Measurements from ENCODE around the gene AKAP6. TPM values are rescaled to one million over a fixed set of nuclear protein-coding genes. Genes with fewer than 3 reads are reported as not detected.

The AKAP6 gene
- total RNA-seq, 1 experiment from 2014 or later, result 2.3 TPM

- intact Hi-C loops (cut with micrococcal nuclease), result no loop called here
- POLR2A ChIA-PET, result no interaction called here
- no peak for DNase-seq (ENCODE audit: unreplicated experiment)
- Mint-ChIP-seq H3K36me3 (ENCODE audit: insufficient read depth, unreplicated experiment) (no peaks in the 10 kb centered on the region), H3K9me3 (ENCODE audit: unreplicated experiment) (peaks cover 7% of the 10 kb centered on the region), H3K27me3 (ENCODE audit: insufficient read depth, unreplicated experiment) (no peaks in the 10 kb centered on the region), H3K4me1 (ENCODE audit: insufficient read depth, unreplicated experiment) (peaks cover under 1% of the 10 kb centered on the region), H3K4me3 (ENCODE audit: unreplicated experiment) (no peak overlapping the region), H3K27ac (ENCODE audit: low read depth, unreplicated experiment) (no peak overlapping the region)
- BruUV-seq (replicated peaks), result no TSS peak
- CTCF ChIA-PET, result no interaction called here
- no peak for TF ChIP-seq CTCF (IDR thresholded peaks at IDR 0.05; ENCODE audit: unreplicated experiment)
Observed at GRCh38 chr14:32354716-32355115, 25.6 kb downstream of the AKAP6 start.

GRCh38 chr14:32358781-32359180 is 29.7 kb downstream of the AKAP6 start:
- Mint-ChIP-seq H3K4me3 (ENCODE audit: unreplicated experiment) (no peak overlapping the region), H3K27me3 (ENCODE audit: insufficient read depth, unreplicated experiment) (no peaks in the 10 kb centered on the region), H3K27ac (ENCODE audit: low read depth, unreplicated experiment) (no peak overlapping the region), H3K9me3 (ENCODE audit: unreplicated experiment) (peaks cover 7% of the 10 kb centered on the region), H3K36me3 (ENCODE audit: insufficient read depth, unreplicated experiment) (no peaks in the 10 kb centered on the region), H3K4me1 (ENCODE audit: insufficient read depth, unreplicated experiment) (peaks cover 6% of the 10 kb centered on the region)
- intact Hi-C loops (cut with micrococcal nuclease), result no loop called here
- CTCF ChIA-PET, result no interaction called here
- BruUV-seq (replicated peaks), result no TSS peak
- POLR2A ChIA-PET, result interaction anchor here (0.7 kb wide), 1 partner anchor 9 kb away, joined by 3 read pairs; no protein-coding TSS in a partner anchor
- no peak for TF ChIP-seq CTCF (IDR thresholded peaks at IDR 0.05; ENCODE audit: unreplicated experiment)
- DNase-seq (ENCODE audit: unreplicated experiment), result no peak

- POLR2A ChIA-PET, result interaction anchor here (1.0 to 1.1 kb wide), 2 partner anchors 10 to 11 kb away, joined by 3 read pairs; no protein-coding TSS in a partner anchor
- CTCF ChIA-PET, result interaction anchor here (0.9 kb wide), 2 partner anchors 12 to 108 kb away, joined by 3 read pairs; no protein-coding TSS in a partner anchor
- no peak for DNase-seq (ENCODE audit: unreplicated experiment)
- intact Hi-C loops (cut with micrococcal nuclease), result no loop called here
- Mint-ChIP-seq H3K36me3 (ENCODE audit: insufficient read depth, unreplicated experiment) (no peaks in the 10 kb centered on the region), H3K4me3 (ENCODE audit: unreplicated experiment) (no peak overlapping the region), H3K4me1 (ENCODE audit: insufficient read depth, unreplicated experiment) (peaks cover 17% of the 10 kb centered on the region), H3K9me3 (ENCODE audit: unreplicated experiment) (no peaks in the 10 kb centered on the region), H3K27ac (ENCODE audit: low read depth, unreplicated experiment) (no peak overlapping the region), H3K27me3 (ENCODE audit: insufficient read depth, unreplicated experiment) (no peaks in the 10 kb centered on the region)
- BruUV-seq (replicated peaks), result no TSS peak
- no peak for TF ChIP-seq CTCF (IDR thresholded peaks at IDR 0.05; ENCODE audit: unreplicated experiment)
Observed at GRCh38 chr14:32361674-32362073, 32.6 kb downstream of the AKAP6 start.

GRCh38 chr14:32363761-32364160 is 34.7 kb downstream of the AKAP6 start:
- Mint-ChIP-seq H3K4me3 (ENCODE audit: unreplicated experiment) (no peak overlapping the region), H3K27me3 (ENCODE audit: insufficient read depth, unreplicated experiment) (no peaks in the 10 kb centered on the region), H3K4me1 (ENCODE audit: insufficient read depth, unreplicated experiment) (peaks cover 18% of the 10 kb centered on the region), H3K27ac (ENCODE audit: low read depth, unreplicated experiment) (no peak overlapping the region), H3K9me3 (ENCODE audit: unreplicated experiment) (no peaks in the 10 kb centered on the region), H3K36me3 (ENCODE audit: insufficient read depth, unreplicated experiment) (no peaks in the 10 kb centered on the region)
- no peak for DNase-seq (ENCODE audit: unreplicated experiment)
- CTCF ChIA-PET, result interaction anchor here (1.0 to 1.3 kb wide), 2 partner anchors 17 to 28 kb away, joined by 3 read pairs; no protein-coding TSS in a partner anchor
- no TSS peak for BruUV-seq (replicated peaks)
- intact Hi-C loops (cut with micrococcal nuclease), result no loop called here
- TF ChIP-seq CTCF (IDR thresholded peaks at IDR 0.05; ENCODE audit: unreplicated experiment), result no peak
- POLR2A ChIA-PET, result interaction anchor here (0.9 kb wide), 1 partner anchor 15 kb away, joined by 3 read pairs; no protein-coding TSS in a partner anchor
